Erythroblast (primary cell): Measurements from ENCODE around the gene TOP3B.
A peak's percentile ranks its signal among the peaks of the same experiment; 100 is the strongest.

Source experiments
- DNase-seq, 2 experiments: peaks; one replicate each; lab custom pipeline; 2025; lab: John Stamatoyannopoulos, UW
- GATA1 ChIP-seq: IDR thresholded peaks from 2 replicates; pipeline ENCODE4 v1.6.1; 2011; ENCODE audit warnings: low read depth, mild to moderate bottlenecking, control low read depth, low read length, moderate library complexity
- POLR2A ChIP-seq: IDR thresholded peaks from 2 replicates; pipeline ENCODE4 v1.6.1; 2011; ENCODE audit warnings: mild to moderate bottlenecking, low read length

Gene TOP3B

GRCh38 chr22:22001664-22002525 lies 19.3 kb upstream of the TOP3B start:
- TF ChIP-seq POLR2A = no peak
- TF ChIP-seq GATA1 = no peak
- no peak for DNase-seq

- DNase-seq = no peak
- TF ChIP-seq POLR2A (no peak), GATA1 (no peak)
Measured at GRCh38 chr22:21998595-21999247, 16.1 kb upstream of the TOP3B start.

DNA sequence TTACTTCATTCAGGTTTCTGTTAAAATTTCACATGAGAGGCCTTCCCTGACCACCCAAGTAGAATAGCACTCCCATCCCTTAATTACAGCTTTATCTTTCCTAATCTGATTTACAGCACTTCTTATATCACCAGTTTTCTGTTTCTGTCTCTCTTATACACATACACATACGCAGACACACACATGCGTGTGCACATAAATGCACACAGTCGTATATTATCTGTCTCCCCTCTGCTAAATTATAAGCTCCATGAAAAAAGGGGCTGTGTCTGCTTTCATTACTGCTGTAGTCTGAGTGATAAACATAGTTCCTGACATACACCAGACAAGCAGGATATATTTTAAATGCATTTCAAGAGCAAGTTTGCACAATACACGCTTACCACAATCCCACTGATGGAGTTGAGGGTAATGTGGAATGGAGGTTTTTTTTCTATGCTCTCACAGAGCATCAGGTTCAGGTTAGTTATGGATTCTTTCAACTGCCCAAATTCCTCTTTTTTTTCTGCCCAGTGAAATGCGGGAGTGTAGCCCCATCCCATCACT lies 13.7 kb upstream of the TOP3B start:
- TF ChIP-seq GATA1 (no peak), POLR2A (no peak)
- no peak for DNase-seq

GRCh38 chr22:21995660-21996059 lies 13.1 kb upstream of the TOP3B start:
- TF ChIP-seq POLR2A (no peak), GATA1 (no peak)
- DNase-seq = no peak

DNA sequence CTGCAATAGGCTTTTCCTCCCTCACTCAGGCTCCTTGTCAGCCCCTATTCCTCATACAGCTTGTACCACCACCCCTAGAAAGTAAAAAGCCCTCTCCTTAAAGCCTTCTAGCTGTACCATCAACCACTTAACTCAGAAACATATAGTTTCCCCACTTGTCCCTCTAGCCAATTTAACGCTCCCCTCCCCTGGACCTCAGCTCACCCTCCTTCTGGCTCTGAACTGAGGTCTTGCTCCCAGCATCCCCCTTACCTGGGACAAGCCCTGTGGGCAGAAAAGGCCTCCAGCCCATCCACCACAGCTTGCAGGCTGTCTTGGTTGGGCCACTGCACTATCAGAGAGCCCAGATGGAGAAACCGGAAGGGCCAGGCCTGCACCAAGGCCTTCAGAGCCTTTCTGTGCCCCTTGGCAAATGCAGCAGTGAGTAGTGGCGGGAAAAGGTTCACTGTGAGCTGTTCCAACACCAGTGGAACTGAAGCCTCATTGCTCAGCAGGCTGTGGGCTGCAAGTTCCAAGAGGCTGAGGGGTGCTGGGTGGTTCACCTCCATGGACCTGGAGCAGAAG lies 12.4 kb upstream of the TOP3B start:
- no peak for TF ChIP-seq GATA1
- no peak for TF ChIP-seq POLR2A
- DNase-seq = no peak

- no peak for TF ChIP-seq GATA1
- no peak for TF ChIP-seq POLR2A
- no peak for DNase-seq
Measured at GRCh38 chr22:21992593-21993237, 10.1 kb upstream of the TOP3B start.

GRCh38 chr22:21991774-21992173 lies 9.2 kb upstream of the TOP3B start:
- no peak for TF ChIP-seq GATA1
- no peak for TF ChIP-seq POLR2A
- DNase-seq = no peak

DNA sequence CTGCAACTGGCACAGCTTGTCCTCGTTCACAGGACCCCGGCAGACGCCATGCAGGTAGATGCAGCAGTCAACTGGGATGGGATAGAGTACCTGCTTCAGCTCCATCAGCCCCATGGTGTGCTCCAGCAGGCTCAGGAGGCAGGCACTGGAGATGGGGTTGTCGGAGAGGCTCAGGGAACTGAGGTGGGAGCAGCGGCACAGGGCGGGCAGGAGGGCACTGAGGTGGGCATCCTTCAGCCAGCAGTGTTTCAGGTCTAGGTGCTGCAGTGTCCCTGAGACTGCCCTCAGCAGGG lies 8.7 kb upstream of the TOP3B start:
- TF ChIP-seq GATA1 (no peak), POLR2A (no peak)
- no peak for DNase-seq

DNA sequence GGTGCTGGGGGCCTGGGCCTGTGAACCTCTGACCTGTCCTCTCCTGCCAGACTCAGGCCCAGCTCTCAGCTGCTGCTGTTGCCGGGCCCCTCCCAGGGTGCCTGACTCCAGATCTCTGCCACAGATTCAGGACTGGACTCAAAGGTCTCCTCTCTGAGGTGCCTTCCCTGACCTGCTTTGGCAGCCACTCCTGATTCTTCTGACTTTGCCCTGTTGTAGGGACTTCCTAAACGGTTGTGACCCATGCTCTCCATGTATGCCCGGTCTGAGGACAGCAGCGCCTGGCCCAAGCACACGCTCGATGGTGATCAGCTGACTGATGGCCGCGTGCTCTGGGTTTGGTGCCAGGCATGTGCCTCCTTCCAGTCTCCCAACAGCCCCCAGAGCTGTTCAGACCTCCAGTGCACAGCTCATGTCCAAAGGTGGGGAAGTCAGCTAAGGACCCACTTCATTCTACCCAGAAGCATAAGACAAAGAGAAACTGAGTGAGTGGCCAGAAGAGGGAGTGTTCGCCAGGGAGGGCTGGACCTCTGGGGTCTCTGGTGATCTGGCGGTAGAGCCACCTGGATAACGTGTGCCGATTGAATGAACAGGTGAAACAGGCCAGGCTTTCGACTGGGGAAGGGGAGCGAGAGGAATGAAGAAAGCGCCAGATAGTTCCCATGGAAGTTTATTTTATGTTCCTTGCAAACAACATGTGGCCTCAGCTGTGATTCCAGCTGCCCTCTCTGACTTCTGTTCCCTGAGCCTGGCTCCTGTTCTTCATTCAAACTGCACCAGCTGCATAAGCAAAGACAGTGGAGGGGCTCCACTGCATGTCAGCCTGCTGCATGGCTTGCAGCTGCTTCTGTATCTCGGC lies 8.1 kb upstream of the TOP3B start:
- no peak for DNase-seq
- no peak for TF ChIP-seq POLR2A
- no peak for TF ChIP-seq GATA1

GRCh38 chr22:21989049-21989448 lies 6.5 kb upstream of the TOP3B start:
- TF ChIP-seq POLR2A (no peak), GATA1 (no peak)
- no peak for DNase-seq

GRCh38 chr22:21985214-21985613 lies 2.6 kb upstream of the TOP3B start:
- no peak for DNase-seq
- TF ChIP-seq GATA1 (no peak), POLR2A (no peak)

DNA sequence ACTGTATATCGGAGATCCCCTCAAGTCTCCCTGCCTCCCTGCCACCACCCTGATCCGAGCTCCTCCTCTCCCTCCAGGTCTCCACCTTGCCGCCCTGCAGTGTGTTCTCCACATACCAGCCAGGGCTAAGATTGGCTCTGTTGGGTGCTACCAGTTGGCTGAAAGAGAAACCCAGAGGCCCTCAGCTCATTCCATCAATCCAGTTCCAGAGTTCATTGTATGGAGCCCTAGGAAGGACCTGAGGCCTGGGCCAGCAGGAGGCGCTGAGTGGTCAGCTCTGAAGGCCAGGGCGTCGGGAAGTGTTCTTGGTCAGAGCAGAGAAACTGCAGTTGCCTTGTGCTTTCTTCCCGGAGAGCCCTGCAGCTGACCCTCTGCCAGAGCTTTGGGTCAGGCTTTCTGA lies 2.2 kb upstream of the TOP3B start:
- DNase-seq = peak; percentile 41 to 42
- no peak for TF ChIP-seq POLR2A
- no peak for TF ChIP-seq GATA1

- TF ChIP-seq POLR2A = no peak
- no peak for TF ChIP-seq GATA1
- DNase-seq = peak; percentile 45 to 49
Measured at GRCh38 chr22:21981874-21982273, 713 bp downstream of the TOP3B start.
